MM.1S (cell line): ENCODE data around the gene MTCH1.

ENCODE experiments used
- CTCF ChIP-seq: fragments of 300-600 bp; sonication (generic); IDR thresholded peaks from 2 replicates; pipeline ENCODE4 v1.5.1; 2016; ENCODE audit warnings: antibody characterized with exemption, low read length, mixed read lengths
- EZH2 ChIP-seq: fragments of 300-600 bp; sonication (generic); optimal IDR thresholded peaks from 2 replicates; pipeline ENCODE3; 2017; ENCODE audit warnings: low read depth, mild to moderate bottlenecking, antibody characterized with exemption, low read length, mixed read lengths
- EZH2phosphoT487 ChIP-seq: fragments of 300-600 bp; sonication (generic); IDR thresholded peaks from 2 replicates; pipeline ENCODE4 v1.6.1; 2018; ENCODE audit warnings: antibody characterized with exemption, low read length

GRCh38 chr6:37011656-37012378 lies 25.8 kb upstream of the MTCH1 start:
- no peak for TF ChIP-seq CTCF
- TF ChIP-seq EZH2phosphoT487, result no peak
- no peak for TF ChIP-seq EZH2
